Spleen (tissue), 13 donors: ENCODE measurements around the gene PCDHGB6. TPM values are rescaled to one million over a fixed set of nuclear protein-coding genes. Genes with fewer than 3 reads are reported as not detected.
"Not testable (repeated sequence)": the region's sequence is repeated elsewhere in the genome, so short reads cannot be mapped to it uniquely, and the experiment has no call there.

Source experiments
- DNase-seq: peaks from one replicate; pipeline ENCODE4 v3.0.0-alpha.2; 2020
- H3K27ac ChIP-seq, 8 donors: fragments of 200-600 bp; sonication (generic) in 7 of 8; 1 replicate in 4 of 8; 2 replicates in 4 of 8; pipeline versions ENCODE4 v1.5.0 to v1.8.0; 2016 to 2021; ENCODE audit warnings: inconsistent platforms in 4 of 8, mild to moderate bottlenecking in 4 of 8, moderate library complexity in 1 of 8
- H3K27me3 ChIP-seq, 7 donors: fragments of 200-600 bp; sonication (generic) in 6 of 7; replicated peaks in 1 of 7; 1 replicate in 4 of 7; 2 replicates in 3 of 7; pipeline versions ENCODE4 v1.5.0 to v1.8.0; 2016 to 2021; ENCODE audit warnings: inconsistent platforms in 3 of 7, mild to moderate bottlenecking in 1 of 7
- H3K36me3 ChIP-seq, 6 donors: fragments of 200-600 bp; sonication (generic) in 5 of 6; 1 replicate in 4 of 6; 2 replicates in 2 of 6; pipeline versions ENCODE4 v1.5.0 to v1.8.0; 2016 to 2021; ENCODE audit warnings: inconsistent platforms in 2 of 6
- H3K4me1 ChIP-seq, 6 donors: fragments of 200-600 bp; sonication (generic) in 5 of 6; 1 replicate in 3 of 6; 2 replicates in 3 of 6; pipeline versions ENCODE4 v1.5.0 to v1.8.0; 2016 to 2021; ENCODE audit warnings: inconsistent platforms in 3 of 6
- H3K4me3 ChIP-seq, 8 donors: fragments of 200-600 bp; sonication (generic) in 7 of 8; 1 replicate in 4 of 8; 2 replicates in 4 of 8; pipeline versions ENCODE4 v1.5.0 to v1.8.0; 2016 to 2021; ENCODE audit warnings: inconsistent platforms in 4 of 8, mild to moderate bottlenecking in 4 of 8, moderate library complexity in 2 of 8
- H3K9me3 ChIP-seq, 8 donors: fragments of 200-600 bp; sonication (generic) in 7 of 8; 1 replicate in 4 of 8; 2 replicates in 4 of 8; pipeline versions ENCODE4 v1.5.0 to v1.8.0; 2016 to 2021; ENCODE audit warnings: inconsistent platforms in 4 of 8
- POLR2A ChIP-seq, 3 donors: fragments of 450-650 bp; IDR thresholded peaks; one replicate each; pipeline ENCODE4 v1.5.1; 2017; ENCODE audit warnings: antibody characterized with exemption in 3 of 3, mild to moderate bottlenecking in 1 of 3
- POLR2AphosphoS5 ChIP-seq, 3 donors: sonication (generic); formaldehyde crosslinking; IDR thresholded peaks; one replicate each; pipeline ENCODE4 v1.5.1; 2017; ENCODE audit warnings: antibody characterized with exemption in 3 of 3
- WGBS, 5 donors: extraction: QIAGEN DNeasy Blood & Tissue Kit in 3 of 5; methylation state at CpG; one replicate each; pipeline versions ENCODE4 v1.1.5 to v1.1.7; 2013 to 2018; 5-methylcytosine and 5-hydroxymethylcytosine counted together
- intact Hi-C: fragments of 100-400 bp; cut with DNase I; formaldehyde crosslinking; loops from one replicate; pipeline ENCODE4 v1.15.0; 2023; ENCODE audit warnings: low total_unique reads
- long read RNA-seq, 2 donors: transcript quantifications; one replicate each; lab custom pipeline, GENCODE V29; 2026
- polyA plus RNA-seq, 3 donors: library from polyadenylated mRNA; stranded (reverse); fragments of 200-250 nt; gene quantifications; one replicate each; pipeline ENCODE4 v1.2.1, GENCODE V29; 2013
- total RNA-seq, 7 donors: library from RNA; depleted of rRNA in 3 of 7; stranded (reverse); fragments of >200 nt in 3 of 7; fragmentation: NEBNext Ultra II Directional in 4 of 7; extraction: Animal tissue kit (Norgen Biotek cat#: 25700) in 4 of 7; gene quantifications; one replicate each; pipeline versions ENCODE4 v1.1.0 to v1.2.1, GENCODE V29; 2016 to 2021
- TF ChIP-seq, protein P1 (sequence below), 11 experiments: fragments of 200-600 bp in 7 of 11; fragments of 450-650 bp in 4 of 11; sonication (generic) in 4 of 11; IDR thresholded peaks in 8 of 11; conservative IDR thresholded peaks in 3 of 11; 1 replicate in 7 of 11; 2 replicates in 4 of 11; pipeline versions ENCODE4 v1.4.0 to v1.8.0; 2016 to 2021; ENCODE audit warnings: antibody characterized with exemption in 11 of 11, inconsistent platforms in 4 of 11, mild to moderate bottlenecking in 1 of 11
- donor health status: healthy with polysubstance abuse.
- donor health status: DM: no; HTN: no; CAD: no; lungs with moderate emphysema.
- donor health status: DM: no; HTN: no; CAD: no.
- donor health status: Bipolar disorder and iron deficiency.
- donor health status: healthy.
- donor health status: DM: no; HTN: no; CAD: no.
- donor health status: DM: yes; HTN: yes; CAD: no.

The PCDHGB6 gene
- 1 to 10 TPM; 3.1 to 6.8 (median 5.2) TPM for total RNA-seq
- polyA plus RNA-seq = under 1 TPM; 0.13 to 0.42 (median 0.20) TPM
- long read RNA-seq, donor 1, full-length matches to known transcripts = 5 of 5 reads
- long read RNA-seq, donor 1, partial matches to known transcripts = 0 of 5 reads
- long read RNA-seq, donor 1, other reads (novel, unspliced or antisense) = 0 of 5 reads
- long read RNA-seq, donor 2, full-length matches to known transcripts = 3 of 3 reads
- long read RNA-seq, donor 2, partial matches to known transcripts = 0 of 3 reads
- long read RNA-seq, donor 2, other reads (novel, unspliced or antisense) = 0 of 3 reads

DNA sequence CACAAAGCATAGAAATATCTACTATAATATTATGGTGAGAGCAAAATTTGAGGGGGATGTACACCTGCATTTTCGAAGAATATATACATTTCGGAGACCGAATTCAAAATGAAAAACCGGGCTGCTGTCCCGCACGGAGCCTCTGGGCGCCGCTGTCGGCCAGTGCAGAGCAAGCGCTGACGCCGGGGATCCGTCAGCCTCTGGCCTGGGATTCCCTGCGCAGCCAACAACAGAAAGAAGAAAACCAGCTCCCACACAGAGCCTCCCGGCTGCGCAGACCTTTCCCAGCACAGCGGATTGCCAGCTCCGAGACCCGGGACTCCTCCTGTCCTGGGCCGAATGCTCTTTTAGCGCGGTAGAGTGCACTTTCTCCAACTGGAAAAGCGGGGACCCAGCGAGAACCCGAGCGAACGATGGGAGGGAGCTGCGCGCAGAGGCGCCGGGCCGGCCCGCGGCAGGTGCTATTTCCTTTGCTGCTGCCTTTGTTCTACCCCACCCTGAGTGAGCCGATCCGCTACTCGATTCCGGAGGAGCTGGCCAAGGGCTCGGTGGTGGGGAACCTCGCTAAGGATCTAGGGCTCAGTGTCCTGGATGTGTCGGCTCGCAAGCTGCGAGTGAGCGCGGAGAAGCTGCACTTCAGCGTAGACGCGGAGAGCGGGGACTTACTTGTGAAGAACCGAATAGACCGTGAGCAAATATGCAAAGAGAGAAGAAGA lies at the start of gene PCDHGB6:
Gene PCDHGB6 (plus strand): TSS at position 232 of the 716 bp plus-strand sequence. CDS start 182 bp downstream, at position 414.
- DNase-seq = peak; percentile 84
- H3K9me3 ChIP-seq = peaks cover 4 to 99% (median 93%) of the 10 kb centered on the region in 8 donors

GRCh38 chr5:141359790-141360426 lies 47.9 kb upstream of the PCDHGB6 start, which contains the start of gene PCDHGB2:
TSS of gene PCDHGB2 (plus strand) at chr5:141359994. CDS start at chr5:141360136, 142 bp downstream.
- Histone ChIP-seq H3K4me1 (no peaks in the 10 kb centered on the region), H3K4me3 (peak within 1 kb of the TSS in 5 of 8 donors; percentile 2 to 60 (median 24)), H3K27me3 (peaks cover 0 to 94% (median 16%) of the 10 kb centered on the region in 7 donors), H3K36me3 (peaks cover 0 to 7% (median 0%) of the 10 kb centered on the region in 6 donors), H3K9me3 (peaks cover 0 to 100% (median 97%) of the 10 kb centered on the region in 8 donors), H3K27ac (no peak within 1 kb of the TSS)
- DNase-seq = no peak
- intact Hi-C loops = no loop called here
- 15 to 23% (median 18%) methylated on average over 23 to 24 of the region's 24 CpGs for WGBS, 5 donors
- TF ChIP-seq POLR2AphosphoS5 (IDR thresholded peaks at IDR 0.05) (no peak), POLR2A (IDR thresholded peaks at IDR 0.05) (no peak)
- TF ChIP-seq, protein P1, sequence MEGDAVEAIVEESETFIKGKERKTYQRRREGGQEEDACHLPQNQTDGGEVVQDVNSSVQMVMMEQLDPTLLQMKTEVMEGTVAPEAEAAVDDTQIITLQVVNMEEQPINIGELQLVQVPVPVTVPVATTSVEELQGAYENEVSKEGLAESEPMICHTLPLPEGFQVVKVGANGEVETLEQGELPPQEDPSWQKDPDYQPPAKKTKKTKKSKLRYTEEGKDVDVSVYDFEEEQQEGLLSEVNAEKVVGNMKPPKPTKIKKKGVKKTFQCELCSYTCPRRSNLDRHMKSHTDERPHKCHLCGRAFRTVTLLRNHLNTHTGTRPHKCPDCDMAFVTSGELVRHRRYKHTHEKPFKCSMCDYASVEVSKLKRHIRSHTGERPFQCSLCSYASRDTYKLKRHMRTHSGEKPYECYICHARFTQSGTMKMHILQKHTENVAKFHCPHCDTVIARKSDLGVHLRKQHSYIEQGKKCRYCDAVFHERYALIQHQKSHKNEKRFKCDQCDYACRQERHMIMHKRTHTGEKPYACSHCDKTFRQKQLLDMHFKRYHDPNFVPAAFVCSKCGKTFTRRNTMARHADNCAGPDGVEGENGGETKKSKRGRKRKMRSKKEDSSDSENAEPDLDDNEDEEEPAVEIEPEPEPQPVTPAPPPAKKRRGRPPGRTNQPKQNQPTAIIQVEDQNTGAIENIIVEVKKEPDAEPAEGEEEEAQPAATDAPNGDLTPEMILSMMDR (IDR thresholded peaks at IDR 0.05 in 8 of 11, conservative IDR thresholded peaks at IDR 0.05 in 3 of 11) = peak in 5 of 11 experiments; percentile 22 to 38 (median 27)

More for the DNA sequence above, at the start of gene PCDHGB6:
- peaks cover 0 to 99% (median 31%) of the 10 kb centered on the region in 7 donors for H3K27me3 ChIP-seq
- H3K4me3 ChIP-seq = peak within 1 kb of the TSS in 5 of 8 donors; percentile 16 to 61 (median 19)
- H3K4me1 ChIP-seq, H3K36me3 ChIP-seq, intact Hi-C loops, H3K27ac ChIP-seq: not testable (repeated sequence)
- TF ChIP-seq, protein P1 (IDR thresholded peaks at IDR 0.05 in 8 of 11, conservative IDR thresholded peaks at IDR 0.05 in 3 of 11) = peak in 9 of 11 experiments; percentile 6 to 49 (median 42)
- WGBS, 5 donors = 11 to 20% (median 16%) methylated on average over 35 to 51 of the region's 51 CpGs

- no peak for DNase-seq
- TF ChIP-seq, protein P1 (IDR thresholded peaks at IDR 0.05 in 8 of 11, conservative IDR thresholded peaks at IDR 0.05 in 3 of 11) = no peak
- no peak for TF ChIP-seq POLR2AphosphoS5 (IDR thresholded peaks at IDR 0.05)
- no peak for TF ChIP-seq POLR2A (IDR thresholded peaks at IDR 0.05)
- Histone ChIP-seq H3K27me3 (peaks cover 0 to 94% (median 17%) of the 10 kb centered on the region in 7 donors), H3K9me3 (peaks cover 0 to 100% (median 97%) of the 10 kb centered on the region in 8 donors), H3K27ac (no peak overlapping the region), H3K36me3 (peaks cover 0 to 7% (median 0%) of the 10 kb centered on the region in 6 donors), H3K4me1 (no peaks in the 10 kb centered on the region), H3K4me3 (peak overlapping the region in 1 of 8 donors; percentile 60)
- 35 to 55% (median 47%) methylated on average over 15 of the region's 15 CpGs for WGBS, 5 donors
- intact Hi-C loops = no loop called here
These were observed 47.1 kb upstream of the PCDHGB6 start for GRCh38 chr5:141360685-141361084.
